B cell (primary cell): ENCODE data around the gene GSG1L. TPM values are rescaled to one million over a fixed set of nuclear protein-coding genes. Genes with fewer than 3 reads are reported as not detected.

Experiments
- ATAC-seq: fragments of 200-7000 bp; cut with Tn5 transposase; one replicate; pipeline ENCODE4 v1.10.0; 2021; ENCODE audit warnings: low read depth, mild to moderate bottlenecking, moderate number of reproducible peaks, moderate library complexity
- CTCF ChIA-PET: fragments of 350-600 bp; sonication (Branson Sonifier 250); formaldehyde crosslinking; loops from one replicate; lab custom pipeline; 2021; ENCODE audit warnings: antibody characterized with exemption, inconsistent platforms; lab: Charles Lee
- POLR2A ChIA-PET: fragments of 350-600 bp; sonication (Branson Sonifier 250); formaldehyde crosslinking; loops from one replicate; lab custom pipeline; 2021; ENCODE audit warnings: antibody characterized with exemption; lab: Charles Lee
- DNase-seq: peaks from one replicate; pipeline ENCODE4 v3.0.0; 2013
- H2AFZ ChIP-seq: 2 replicates; pipeline ENCODE4 v1.6.1; 2012; ENCODE audit warnings: mild to moderate bottlenecking, low read depth, low read length; ENCODE audit not compliant: insufficient read depth, poor library complexity, severe bottlenecking
- H3K27ac ChIP-seq, 2 donors: 1 replicate in 1 of 2; 2 replicates in 1 of 2; pipeline ENCODE4 v1.5.1; 2012 to 2013; ENCODE audit warnings: low read length in 2 of 2, mild to moderate bottlenecking in 2 of 2, moderate library complexity in 1 of 2
- H3K27me3 ChIP-seq, 4 experiments: fragments of 200-600 bp in 1 of 4; sonication (generic) in 1 of 4; replicated peaks in 1 of 4; 1 replicate in 2 of 4; 2 replicates in 2 of 4; pipeline versions ENCODE4 v1.6.1 to v1.7.0; 2013 to 2016; ENCODE audit warnings: low read length in 3 of 4, mild to moderate bottlenecking in 2 of 4, mixed read lengths in 1 of 4, moderate library complexity in 1 of 4; ENCODE audit not compliant: insufficient read depth in 4 of 4, control insufficient read depth in 3 of 4; ENCODE audit errors: control extremely low read depth in 1 of 4
- H3K36me3 ChIP-seq, 2 experiments: replicated peaks in 1 of 2; 1 replicate in 1 of 2; 2 replicates in 1 of 2; pipeline versions ENCODE4 v1.6.1 to v1.7.1; 2013; ENCODE audit warnings: low read length in 1 of 2; ENCODE audit not compliant: insufficient read depth in 2 of 2, control insufficient read depth in 1 of 2; ENCODE audit errors: control extremely low read depth in 1 of 2, extremely low read depth in 1 of 2
- H3K4me1 ChIP-seq, 2 donors: fragments of 200-600 bp in 1 of 2; sonication (generic) in 1 of 2; 1 replicate in 1 of 2; 2 replicates in 1 of 2; pipeline versions ENCODE4 v1.5.1 to v1.6.1; 2013 to 2017; ENCODE audit warnings: low read length in 2 of 2; ENCODE audit not compliant: control insufficient read depth in 2 of 2, insufficient read depth in 2 of 2
- H3K4me2 ChIP-seq: replicated peaks from 2 replicates; pipeline ENCODE3; 2012; ENCODE audit warnings: mild to moderate bottlenecking, low read depth, low read length; ENCODE audit not compliant: poor library complexity, severe bottlenecking
- H3K4me3 ChIP-seq, 5 experiments: fragments of 200-600 bp in 1 of 5; sonication (generic) in 1 of 5; 1 replicate in 3 of 5; 2 replicates in 2 of 5; pipeline versions ENCODE4 v1.5.1 to v1.7.0; 2011 to 2016; ENCODE audit warnings: low read length in 4 of 5, mild to moderate bottlenecking in 4 of 5, low read depth in 2 of 5, control low read depth in 1 of 5, moderate library complexity in 1 of 5; ENCODE audit not compliant: insufficient read depth in 1 of 5; ENCODE audit errors: control extremely low read depth in 1 of 5, extremely low read depth in 1 of 5
- H3K79me2 ChIP-seq: fragments of 200-600 bp; sonication (generic); one replicate; pipeline ENCODE4 v1.6.0; 2016; ENCODE audit warnings: low read length; ENCODE audit not compliant: control insufficient read depth, insufficient read depth
- H3K9ac ChIP-seq: fragments of 200-600 bp; sonication (generic); 2 replicates; pipeline ENCODE4 v1.6.1; 2017; ENCODE audit warnings: mild to moderate bottlenecking, low read length, moderate library complexity
- H3K9me3 ChIP-seq, 3 donors: one replicate each; pipeline versions ENCODE4 v1.6.1 to v1.7.1; 2013; ENCODE audit warnings: low read length in 2 of 3; ENCODE audit not compliant: control insufficient read depth in 2 of 3, insufficient read depth in 1 of 3; ENCODE audit errors: control extremely low read depth in 1 of 3
- H4K20me1 ChIP-seq: 2 replicates; pipeline ENCODE4 v1.6.0; 2012; ENCODE audit warnings: mild to moderate bottlenecking, low read length; ENCODE audit not compliant: insufficient read depth, control insufficient read depth, poor library complexity, severe bottlenecking
- H3K27ac Mint-ChIP-seq: one replicate; pipeline ENCODE4 v1.8.0; 2021; ENCODE audit warnings: mixed read lengths
- H3K27me3 Mint-ChIP-seq: one replicate; pipeline ENCODE4 v1.8.0; 2021; ENCODE audit warnings: mixed read lengths
- H3K4me1 Mint-ChIP-seq: one replicate; pipeline ENCODE4 v1.8.0; 2021; ENCODE audit warnings: mixed read lengths
- H3K4me3 Mint-ChIP-seq: one replicate; pipeline ENCODE4 v1.8.0; 2021; ENCODE audit warnings: mixed read lengths
- H3K9me3 Mint-ChIP-seq: one replicate; pipeline ENCODE4 v1.8.0; 2022; ENCODE audit warnings: mixed read lengths; ENCODE audit not compliant: insufficient read depth
- CTCF ChIP-seq: fragments of 200-600 bp; IDR thresholded peaks from one replicate; pipeline ENCODE4 v1.8.0; 2022; ENCODE audit warnings: antibody characterized with exemption, mild to moderate bottlenecking
- EZH2 ChIP-seq: IDR thresholded peaks from 2 replicates; pipeline ENCODE4 v1.6.1; 2012; ENCODE audit warnings: borderline replicate concordance, low read depth, mild to moderate bottlenecking, moderate library complexity, low read length; ENCODE audit not compliant: insufficient read depth, poor library complexity, severe bottlenecking
- WGBS: methylation state at CpG from one replicate; pipeline ENCODE4 v1.1.5; 2013; ENCODE audit warnings: missing lambda C conversion rate; ENCODE audit not compliant: insufficient coverage; 5-methylcytosine and 5-hydroxymethylcytosine counted together
- intact Hi-C: fragments of 100-400 bp; cut with micrococcal nuclease; formaldehyde crosslinking; loops from one replicate; pipeline ENCODE4 v1.10.0; 2022
- polyA plus RNA-seq: library from polyadenylated mRNA; depleted of rRNA; stranded (reverse); fragments of >200 nt; gene quantifications from 2 replicates; pipeline ENCODE4 v1.2.3, GENCODE V29; 2012
- total RNA-seq, 2 donors: library from RNA; stranded (reverse); fragments of 120-200 nt in 1 of 2; gene quantifications; 1 replicate in 1 of 2; 2 replicates in 1 of 2; pipeline versions ENCODE4 v1.2.3 to v1.2.4, GENCODE V29; 2013 to 2022

Gene GSG1L
- total and polyA plus RNA-seq, 2 donors (not counting 1 experiment from before 2014, with no cell fraction given) = 0.01 TPM; not detected in 1

GRCh38 chr16:28110074-28110473, 46.6 kb upstream of the GSG1L start:
- 100% methylated on average over 3 of the region's 3 CpGs for WGBS

More at GRCh38 chr16:28110074-28110473, 46.6 kb upstream of the GSG1L start:
- no peak for ATAC-seq
- intact Hi-C loops = no loop called here
- Histone ChIP-seq H2AFZ (no peak overlapping the region), H3K4me2 (no peak overlapping the region), H3K9me3 (no peaks in the 10 kb centered on the region), H3K9ac (no peak overlapping the region), H3K27me3 (no peaks in the 10 kb centered on the region), H3K79me2 (peaks cover 30% of the 10 kb centered on the region), H3K4me1 (no peaks in the 10 kb centered on the region), H3K4me3 (no peak overlapping the region), H4K20me1 (peaks cover 48% of the 10 kb centered on the region), H3K27ac (peak overlapping the region in 1 of 2 donors; percentile 25), H3K36me3 (peaks cover 13 to 97% of the 10 kb centered on the region in 2 experiments)
- TF ChIP-seq CTCF (no peak), EZH2 (no peak)
- DNase-seq = no peak
- CTCF ChIA-PET = no interaction called here
- Mint-ChIP-seq H3K27me3 (no peaks in the 10 kb centered on the region), H3K9me3 (no peaks in the 10 kb centered on the region), H3K4me3 (no peak overlapping the region), H3K4me1 (no peaks in the 10 kb centered on the region), H3K27ac (peak overlapping the region; percentile 42)
- POLR2A ChIA-PET = no interaction called here
